OCI-LY7 (cell line): ENCODE measurements around the gene RAD51. TPM values are rescaled to one million over a fixed set of nuclear protein-coding genes. Genes with fewer than 3 reads are reported as not detected.

ENCODE experiments used
- BruUV-seq: library from RNA; stranded (reverse); fragments of 400-500 nt; replicated peaks from 2 replicates; lab custom pipeline; 2021; lab: Mats Ljungman, UMichigan
- CTCF ChIA-PET: fragments of 300-600 bp; sonication (Branson Sonifier 250); formaldehyde crosslinking; loops from one replicate; lab custom pipeline; 2022; ENCODE audit warnings: antibody characterized with exemption; ENCODE audit not compliant: unreplicated experiment; lab: Charles Lee
- POLR2A ChIA-PET: fragments of 300-600 bp; sonication (Branson Sonifier 250); formaldehyde crosslinking; loops from one replicate; lab custom pipeline; 2022; ENCODE audit warnings: antibody characterized with exemption; lab: Charles Lee
- DNase-seq: peaks from one replicate; pipeline ENCODE4 v3.0.0-alpha.2; 2015; ENCODE audit warnings: low spot score
- H2AFZ ChIP-seq: fragments of 200-600 bp; sonication (generic), shearing (Covaris generic); 2 replicates; pipeline ENCODE4 v1.6.1; 2014; ENCODE audit warnings: mild to moderate bottlenecking, antibody characterized with exemption, low read length, moderate library complexity
- H3K27ac ChIP-seq: fragments of 200-600 bp; sonication (generic); 2 replicates; pipeline ENCODE4 v1.5.1; 2014; ENCODE audit warnings: mixed run types, low read depth, mild to moderate bottlenecking, moderate library complexity, low read length, inconsistent platforms; ENCODE audit not compliant: poor library complexity, severe bottlenecking
- H3K36me3 ChIP-seq: fragments of 200-600 bp; sonication (generic); 2 replicates; pipeline ENCODE4 v1.6.1; 2014; ENCODE audit warnings: mild to moderate bottlenecking, antibody characterized with exemption, low read length, moderate library complexity, mixed read lengths; ENCODE audit not compliant: insufficient read depth
- H3K4me1 ChIP-seq: fragments of 200-600 bp; sonication (generic); 2 replicates; pipeline ENCODE4 v1.5.1; 2014; ENCODE audit warnings: mild to moderate bottlenecking, low read length; ENCODE audit not compliant: insufficient read depth, poor library complexity, severe bottlenecking
- H3K4me2 ChIP-seq: fragments of 200-600 bp; sonication (generic); 2 replicates; pipeline ENCODE4 v1.6.1; 2014; ENCODE audit warnings: mild to moderate bottlenecking, low read length
- H3K4me3 ChIP-seq: fragments of 200-600 bp; sonication (generic); 2 replicates; pipeline ENCODE4 v1.5.1; 2014; ENCODE audit warnings: mild to moderate bottlenecking, low read depth, low read length; ENCODE audit not compliant: poor library complexity, severe bottlenecking
- H3K79me2 ChIP-seq: fragments of 200-600 bp; sonication (generic); 2 replicates; pipeline ENCODE4 v1.6.1; 2016; ENCODE audit warnings: low read depth, mild to moderate bottlenecking, low read length, moderate library complexity, mixed read lengths; ENCODE audit not compliant: insufficient read depth
- H3K9me2 ChIP-seq: fragments of 200-600 bp; sonication (generic); 2 replicates; pipeline ENCODE4 v1.6.1; 2016; ENCODE audit warnings: mild to moderate bottlenecking, low read length, mixed read lengths; ENCODE audit not compliant: insufficient read depth
- H3K9me3 ChIP-seq: fragments of 200-600 bp; sonication (generic); 2 replicates; pipeline ENCODE4 v1.6.1; 2014; ENCODE audit warnings: mild to moderate bottlenecking, mixed run types, low read length, mixed read lengths
- H4K20me1 ChIP-seq: fragments of 200-600 bp; sonication (generic); 2 replicates; pipeline ENCODE4 v1.6.1; 2014; ENCODE audit warnings: mild to moderate bottlenecking, antibody characterized with exemption, low read length, moderate library complexity, mixed read lengths; ENCODE audit not compliant: insufficient read depth
- EZH2phosphoT487 ChIP-seq: fragments of 200-600 bp; sonication (generic); IDR thresholded peaks from 2 replicates; pipeline ENCODE4 v1.6.1; 2018; ENCODE audit warnings: low read depth, borderline replicate concordance, mild to moderate bottlenecking, mixed run types, antibody characterized with exemption, low read length, moderate library complexity, mixed read lengths
- intact Hi-C: fragments of 100-400 bp; cut with micrococcal nuclease; formaldehyde crosslinking; loops from one replicate; pipeline ENCODE4 v1.10.0; 2022; ENCODE audit not compliant: unreplicated experiment
- total RNA-seq, 2 experiments: library from RNA; depleted of rRNA in 1 of 2; stranded (reverse); fragments of >200 nt in 1 of 2; shearing (Covaris generic) in 1 of 2; gene quantifications; 2 replicates each; pipeline ENCODE4 v1.2.3, GENCODE V29; 2014 to 2022
- TF ChIP-seq, protein P1 (sequence below): fragments of 200-600 bp; sonication (generic); conservative IDR thresholded peaks from 2 replicates; pipeline ENCODE4 v1.5.1; 2014; ENCODE audit warnings: mild to moderate bottlenecking, antibody characterized with exemption, low read length, moderate library complexity, mixed read lengths

The RAD51 gene
- total RNA-seq, 2 experiments from 2014 or later: 45.8 to 86.8 TPM

DNA sequence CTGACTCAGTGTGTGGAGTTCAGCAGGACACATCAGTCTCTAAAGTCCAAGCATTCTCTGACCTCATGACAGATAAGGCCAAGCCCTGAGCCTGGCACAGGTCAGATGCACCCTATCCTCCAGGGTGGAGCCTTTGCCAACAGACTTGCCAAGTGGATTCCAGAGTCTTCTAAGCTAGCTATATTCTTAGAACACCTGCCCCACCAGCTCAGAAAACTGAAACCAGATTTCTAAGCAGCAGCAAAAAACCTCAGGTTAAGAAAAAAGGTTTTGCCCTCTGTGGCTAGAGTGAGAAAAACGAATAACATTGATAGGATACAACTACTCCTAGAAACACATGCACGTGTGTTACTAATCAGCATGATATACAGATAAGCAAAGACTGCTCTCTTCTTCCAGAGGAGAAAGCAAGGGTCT, 48.5 kb downstream of the RAD51 start:
- Histone ChIP-seq H4K20me1 (peaks cover 6% of the 10 kb centered on the region; the same call in 1 of the 2 replicates), H3K9me2 (no peaks in the 10 kb centered on the region), H3K27ac (no peak overlapping the region), H3K36me3 (peaks cover 89% of the 10 kb centered on the region), H3K79me2 (no peaks in the 10 kb centered on the region), H3K4me1 (peaks cover 4% of the 10 kb centered on the region), H3K9me3 (no peaks in the 10 kb centered on the region), H2AFZ (no peak overlapping the region), H3K4me3 (no peak overlapping the region), H3K4me2 (no peak overlapping the region)
- ChIA-PET POLR2A (interaction anchor here (0.6 to 1.2 kb wide), 2 partner anchors 22 to 49 kb away, joined by 3 read pairs; partner anchors contain the start of gene RAD51), CTCF (interaction anchor here (2.2 kb wide), 1 partner anchor 39 kb away, joined by 6 read pairs; no protein-coding TSS in a partner anchor)
- DNase-seq: no peak
- intact Hi-C loops: loop anchor here (5.0 kb wide), 1 partner anchor 66 kb away; no protein-coding TSS in a partner anchor
- no TSS peak for BruUV-seq
- TF ChIP-seq, protein P1, sequence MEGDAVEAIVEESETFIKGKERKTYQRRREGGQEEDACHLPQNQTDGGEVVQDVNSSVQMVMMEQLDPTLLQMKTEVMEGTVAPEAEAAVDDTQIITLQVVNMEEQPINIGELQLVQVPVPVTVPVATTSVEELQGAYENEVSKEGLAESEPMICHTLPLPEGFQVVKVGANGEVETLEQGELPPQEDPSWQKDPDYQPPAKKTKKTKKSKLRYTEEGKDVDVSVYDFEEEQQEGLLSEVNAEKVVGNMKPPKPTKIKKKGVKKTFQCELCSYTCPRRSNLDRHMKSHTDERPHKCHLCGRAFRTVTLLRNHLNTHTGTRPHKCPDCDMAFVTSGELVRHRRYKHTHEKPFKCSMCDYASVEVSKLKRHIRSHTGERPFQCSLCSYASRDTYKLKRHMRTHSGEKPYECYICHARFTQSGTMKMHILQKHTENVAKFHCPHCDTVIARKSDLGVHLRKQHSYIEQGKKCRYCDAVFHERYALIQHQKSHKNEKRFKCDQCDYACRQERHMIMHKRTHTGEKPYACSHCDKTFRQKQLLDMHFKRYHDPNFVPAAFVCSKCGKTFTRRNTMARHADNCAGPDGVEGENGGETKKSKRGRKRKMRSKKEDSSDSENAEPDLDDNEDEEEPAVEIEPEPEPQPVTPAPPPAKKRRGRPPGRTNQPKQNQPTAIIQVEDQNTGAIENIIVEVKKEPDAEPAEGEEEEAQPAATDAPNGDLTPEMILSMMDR: no peak
- no peak for TF ChIP-seq EZH2phosphoT487

DNA sequence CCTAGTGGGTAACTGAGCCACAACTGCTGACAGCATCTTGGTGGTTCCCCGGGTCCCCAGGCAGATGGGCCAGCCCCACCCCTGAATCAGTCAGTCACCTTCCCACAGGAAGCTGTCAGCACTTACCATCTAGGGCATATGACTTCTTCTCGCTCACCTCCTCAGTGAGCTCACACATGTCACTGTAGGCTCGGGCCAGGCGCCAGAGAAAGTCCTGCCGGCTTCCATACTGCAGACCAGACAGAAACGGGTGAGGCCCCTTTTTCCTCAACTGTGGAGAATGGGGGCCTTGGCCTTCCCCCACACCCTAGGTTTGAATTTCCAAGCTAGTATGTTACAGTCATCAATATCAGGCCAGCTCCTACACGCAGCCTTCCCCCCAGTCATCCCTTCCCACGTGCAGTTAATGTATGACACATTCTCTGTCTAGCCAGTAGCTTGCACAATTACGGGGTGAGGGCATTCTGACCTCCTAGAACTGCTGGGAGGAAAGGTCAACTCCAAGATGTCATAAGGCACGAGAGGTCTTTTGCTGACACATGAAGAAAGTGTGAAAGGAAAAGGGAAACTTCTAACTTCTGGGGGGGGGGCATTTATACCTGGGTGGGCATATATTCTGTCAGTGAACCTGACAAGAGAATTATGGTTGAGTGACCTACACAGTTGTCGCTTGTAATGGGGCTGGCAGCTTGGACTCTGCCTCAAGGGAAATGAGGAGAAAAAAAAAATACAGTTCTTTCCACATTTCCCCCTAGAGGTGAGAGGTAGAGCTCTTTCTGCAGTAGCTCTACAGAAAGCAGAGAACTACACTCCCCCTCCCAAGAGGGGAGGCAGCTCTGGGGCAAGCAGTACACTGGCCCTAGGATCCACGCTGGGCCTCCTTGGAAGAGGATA, 49.2 kb downstream of the RAD51 start:
- BruUV-seq: no TSS peak
- no peak overlapping the region for H3K27ac ChIP-seq
- peaks cover 4% of the 10 kb centered on the region for H3K4me1 ChIP-seq
- no peak overlapping the region for H3K4me3 ChIP-seq
- H3K79me2 ChIP-seq: no peaks in the 10 kb centered on the region
- no peak for TF ChIP-seq EZH2phosphoT487
- TF ChIP-seq, protein P1: 0 out of 2 replicates have a peak, but pooled peaks have one; percentile 15
- intact Hi-C loops: loop anchor here (5.0 kb wide), 1 partner anchor 67 kb away; no protein-coding TSS in a partner anchor
- no peaks in the 10 kb centered on the region for H3K9me3 ChIP-seq
- H3K4me2 ChIP-seq: no peak overlapping the region
- H3K36me3 ChIP-seq: peaks cover 88% of the 10 kb centered on the region
- POLR2A ChIA-PET: interaction anchor here (1.2 kb wide), 1 partner anchor 50 kb away, joined by 3 read pairs; the partner anchor contains the start of gene RAD51
- DNase-seq: no peak
- H3K9me2 ChIP-seq: no peaks in the 10 kb centered on the region
- no peak overlapping the region for H2AFZ ChIP-seq
- peaks cover 6% of the 10 kb centered on the region; the same call in 1 of the 2 replicates for H4K20me1 ChIP-seq
- CTCF ChIA-PET: interaction anchor here (2.2 kb wide), 1 partner anchor 38 kb away, joined by 6 read pairs; no protein-coding TSS in a partner anchor
